EH (cell line): ENCODE measurements around the gene SLC51B.
A peak's percentile ranks its signal among the peaks of the same experiment; 100 is the strongest.
"Not testable (repeated sequence)": the region's sequence is repeated elsewhere in the genome, so short reads cannot be mapped to it uniquely, and the experiment has no call there.

Source experiments
- DNase-seq: peaks from one replicate; pipeline ENCODE4 v3.0.0-alpha.2; 2015; ENCODE audit warnings: low read depth

Gene SLC51B

GRCh38 chr15:65099801-65100200 is 54.6 kb downstream of the SLC51B start:
- DNase-seq = not testable (repeated sequence)

GRCh38 chr15:65100442-65100841 is 55.3 kb downstream of the SLC51B start:
- no peak for DNase-seq

- peak; percentile 58 for DNase-seq
Measured at GRCh38 chr15:65101411-65101890, 56.3 kb downstream of the SLC51B start.

- no peak for DNase-seq
Measured at GRCh38 chr15:65101891-65102708, 56.9 kb downstream of the SLC51B start.

GRCh38 chr15:65102912-65103311 is 57.7 kb downstream of the SLC51B start:
- DNase-seq = no peak
